Measurements from ENCODE around the gene SLC35A2.

GRCh38 chrX:48919947-48920717 is 8.7 kb upstream of the SLC35A2 start:
- TF ChIP-seq POLR2A (IDR thresholded peaks at IDR 0.05) (no peak), POLR2AphosphoS5 (IDR thresholded peaks at IDR 0.05) (no peak), EP300 (IDR thresholded peaks at IDR 0.05) (no peak)
- TF ChIP-seq, protein P1, sequence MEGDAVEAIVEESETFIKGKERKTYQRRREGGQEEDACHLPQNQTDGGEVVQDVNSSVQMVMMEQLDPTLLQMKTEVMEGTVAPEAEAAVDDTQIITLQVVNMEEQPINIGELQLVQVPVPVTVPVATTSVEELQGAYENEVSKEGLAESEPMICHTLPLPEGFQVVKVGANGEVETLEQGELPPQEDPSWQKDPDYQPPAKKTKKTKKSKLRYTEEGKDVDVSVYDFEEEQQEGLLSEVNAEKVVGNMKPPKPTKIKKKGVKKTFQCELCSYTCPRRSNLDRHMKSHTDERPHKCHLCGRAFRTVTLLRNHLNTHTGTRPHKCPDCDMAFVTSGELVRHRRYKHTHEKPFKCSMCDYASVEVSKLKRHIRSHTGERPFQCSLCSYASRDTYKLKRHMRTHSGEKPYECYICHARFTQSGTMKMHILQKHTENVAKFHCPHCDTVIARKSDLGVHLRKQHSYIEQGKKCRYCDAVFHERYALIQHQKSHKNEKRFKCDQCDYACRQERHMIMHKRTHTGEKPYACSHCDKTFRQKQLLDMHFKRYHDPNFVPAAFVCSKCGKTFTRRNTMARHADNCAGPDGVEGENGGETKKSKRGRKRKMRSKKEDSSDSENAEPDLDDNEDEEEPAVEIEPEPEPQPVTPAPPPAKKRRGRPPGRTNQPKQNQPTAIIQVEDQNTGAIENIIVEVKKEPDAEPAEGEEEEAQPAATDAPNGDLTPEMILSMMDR (IDR thresholded peaks at IDR 0.05), result no peak
